Sigmoid colon (tissue), 7 donors: Measurements from ENCODE around the gene RYR3. TPM values are rescaled to one million over a fixed set of nuclear protein-coding genes. Genes with fewer than 3 reads are reported as not detected.

Source experiments
- DNase-seq: peaks from one replicate; pipeline ENCODE4 v3.0.0-alpha.2; 2019
- H3K27ac ChIP-seq, 4 donors: fragments of 200-600 bp; sonication (generic); one replicate each; pipeline ENCODE4 v1.5.1; 2016 to 2019; ENCODE audit warnings: mild to moderate bottlenecking in 1 of 4
- H3K27me3 ChIP-seq, 3 donors: fragments of 200-600 bp; sonication (generic); one replicate each; pipeline ENCODE4 v1.5.1; 2019; ENCODE audit warnings: mild to moderate bottlenecking in 1 of 3
- H3K36me3 ChIP-seq, 4 donors: fragments of 200-600 bp; sonication (generic); one replicate each; pipeline ENCODE4 v1.5.1; 2016 to 2019
- H3K4me1 ChIP-seq, 4 donors: fragments of 200-600 bp; sonication (generic); one replicate each; pipeline ENCODE4 v1.5.1; 2017 to 2019
- H3K4me3 ChIP-seq, 4 donors: fragments of 200-600 bp; sonication (generic); one replicate each; pipeline ENCODE4 v1.5.1; 2017 to 2019; ENCODE audit warnings: mild to moderate bottlenecking in 2 of 4, moderate library complexity in 1 of 4
- H3K9me3 ChIP-seq, 4 donors: fragments of 200-600 bp in 3 of 4; sonication (generic) in 3 of 4; one replicate each; pipeline versions ENCODE4 v1.5.1 to v1.6.1; 2013 to 2019
- EP300 ChIP-seq, 4 donors: sonication (generic); formaldehyde crosslinking; IDR thresholded peaks; one replicate each; pipeline ENCODE4 v1.6.1; 2017; ENCODE audit warnings: antibody characterized with exemption in 4 of 4
- POLR2A ChIP-seq, 2 donors: fragments of 450-650 bp; IDR thresholded peaks; one replicate each; pipeline ENCODE4 v1.6.1; 2016; ENCODE audit warnings: antibody characterized with exemption in 2 of 2, mild to moderate bottlenecking in 2 of 2, moderate library complexity in 2 of 2
- POLR2AphosphoS5 ChIP-seq, 4 donors: sonication (generic); formaldehyde crosslinking; IDR thresholded peaks; one replicate each; pipeline ENCODE4 v1.6.1; 2017; ENCODE audit warnings: antibody characterized with exemption in 4 of 4
- WGBS, 2 donors: extraction: QIAGEN DNeasy Blood & Tissue Kit; methylation state at CpG; one replicate each; pipeline ENCODE4 v1.1.7; 2013; 5-methylcytosine and 5-hydroxymethylcytosine counted together
- intact Hi-C: fragments of 100-400 bp; cut with DNase I; formaldehyde crosslinking; loops from one replicate; pipeline ENCODE4 v1.15.1; 2023
- polyA plus RNA-seq, 3 donors: library from polyadenylated mRNA; stranded (reverse); fragments of 200-250 nt; gene quantifications; one replicate each; pipeline ENCODE4 v1.2.3, GENCODE V29; 2013
- total RNA-seq, 4 donors: library from RNA; depleted of rRNA; stranded (reverse); fragments of >200 nt; gene quantifications; one replicate each; pipeline ENCODE4 v1.1.0, GENCODE V29; 2016
- TF ChIP-seq, protein P1 (sequence below), 4 experiments: fragments of 450-650 bp in 3 of 4; fragments of 200-600 bp in 1 of 4; IDR thresholded peaks; one replicate each; pipeline ENCODE4 v1.5.1; 2016 to 2019; ENCODE audit warnings: antibody characterized with exemption in 4 of 4, mild to moderate bottlenecking in 3 of 4, moderate library complexity in 2 of 4
- donor health status: healthy with polysubstance abuse.
- donor health status: Bipolar disorder and iron deficiency.
- donor health status: healthy.

Gene RYR3
- total and polyA plus RNA-seq, 7 donors: 0.38 to 29.1 (median 10.5) TPM; not detected in 1

DNA sequence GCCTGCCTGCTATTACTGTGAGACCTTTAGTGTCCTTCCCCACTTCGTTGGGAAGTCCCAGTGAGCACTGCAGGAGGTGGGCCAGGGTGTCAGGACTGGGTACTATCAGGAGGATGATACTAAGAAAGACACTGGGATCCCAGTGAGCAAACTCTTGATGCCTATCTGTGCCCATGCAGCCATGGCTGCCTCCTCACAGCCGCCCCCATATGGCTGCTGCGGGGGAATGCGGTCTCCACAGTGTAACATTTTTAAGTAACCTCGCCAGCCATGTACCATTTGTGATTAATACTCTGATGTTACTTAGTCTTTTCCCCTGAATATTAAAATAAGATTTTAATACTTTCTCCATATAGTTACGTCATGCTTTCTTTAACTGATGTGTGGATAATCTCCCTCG, 312.2 kb downstream of the RYR3 start:
- Histone ChIP-seq H3K9me3 (no peaks in the 10 kb centered on the region), H3K36me3 (no peaks in the 10 kb centered on the region), H3K27ac (no peak overlapping the region), H3K27me3 (no peaks in the 10 kb centered on the region), H3K4me1 (no peaks in the 10 kb centered on the region), H3K4me3 (no peak overlapping the region)
- no peak for DNase-seq
- WGBS, 2 donors: 85 to 86% methylated on average over 7 of the region's 7 CpGs
- TF ChIP-seq EP300 (IDR thresholded peaks at IDR 0.05) (no peak), POLR2AphosphoS5 (IDR thresholded peaks at IDR 0.05) (no peak)
- TF ChIP-seq, protein P1, sequence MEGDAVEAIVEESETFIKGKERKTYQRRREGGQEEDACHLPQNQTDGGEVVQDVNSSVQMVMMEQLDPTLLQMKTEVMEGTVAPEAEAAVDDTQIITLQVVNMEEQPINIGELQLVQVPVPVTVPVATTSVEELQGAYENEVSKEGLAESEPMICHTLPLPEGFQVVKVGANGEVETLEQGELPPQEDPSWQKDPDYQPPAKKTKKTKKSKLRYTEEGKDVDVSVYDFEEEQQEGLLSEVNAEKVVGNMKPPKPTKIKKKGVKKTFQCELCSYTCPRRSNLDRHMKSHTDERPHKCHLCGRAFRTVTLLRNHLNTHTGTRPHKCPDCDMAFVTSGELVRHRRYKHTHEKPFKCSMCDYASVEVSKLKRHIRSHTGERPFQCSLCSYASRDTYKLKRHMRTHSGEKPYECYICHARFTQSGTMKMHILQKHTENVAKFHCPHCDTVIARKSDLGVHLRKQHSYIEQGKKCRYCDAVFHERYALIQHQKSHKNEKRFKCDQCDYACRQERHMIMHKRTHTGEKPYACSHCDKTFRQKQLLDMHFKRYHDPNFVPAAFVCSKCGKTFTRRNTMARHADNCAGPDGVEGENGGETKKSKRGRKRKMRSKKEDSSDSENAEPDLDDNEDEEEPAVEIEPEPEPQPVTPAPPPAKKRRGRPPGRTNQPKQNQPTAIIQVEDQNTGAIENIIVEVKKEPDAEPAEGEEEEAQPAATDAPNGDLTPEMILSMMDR (IDR thresholded peaks at IDR 0.05): no peak
- intact Hi-C loops: no loop called here

DNA sequence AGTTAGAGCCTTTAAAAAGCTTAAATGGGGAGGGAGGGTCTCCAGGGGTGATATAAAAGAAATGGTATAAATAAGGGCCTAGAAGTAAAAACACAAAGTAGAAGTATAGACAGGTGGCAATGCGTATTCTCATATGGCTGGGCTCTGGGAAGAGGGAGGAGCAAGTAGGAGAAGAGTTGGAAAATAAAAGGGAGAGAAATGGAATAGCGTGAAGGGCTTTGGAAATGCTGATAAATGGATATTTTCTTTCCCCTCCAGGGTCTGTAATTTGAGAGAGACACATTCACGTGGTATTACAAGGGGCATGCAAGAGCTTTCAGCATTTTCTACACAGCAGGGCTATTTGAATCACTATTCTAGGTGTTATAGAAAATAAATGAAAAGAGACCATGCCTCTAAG, 313.7 kb downstream of the RYR3 start:
- H3K4me1 ChIP-seq: no peaks in the 10 kb centered on the region
- H3K36me3 ChIP-seq: no peaks in the 10 kb centered on the region
- DNase-seq: no peak
- H3K4me3 ChIP-seq: no peak overlapping the region
- no peak overlapping the region for H3K27ac ChIP-seq
- H3K27me3 ChIP-seq: no peaks in the 10 kb centered on the region
- H3K9me3 ChIP-seq: no peaks in the 10 kb centered on the region
- TF ChIP-seq EP300 (IDR thresholded peaks at IDR 0.05) (no peak), POLR2AphosphoS5 (IDR thresholded peaks at IDR 0.05) (no peak), POLR2A (IDR thresholded peaks at IDR 0.05) (no peak)
- TF ChIP-seq, protein P1 (IDR thresholded peaks at IDR 0.05): no peak
- WGBS, 2 donors: 51 to 58% methylated on average over 3 of the region's 3 CpGs
- intact Hi-C loops: no loop called here

DNA sequence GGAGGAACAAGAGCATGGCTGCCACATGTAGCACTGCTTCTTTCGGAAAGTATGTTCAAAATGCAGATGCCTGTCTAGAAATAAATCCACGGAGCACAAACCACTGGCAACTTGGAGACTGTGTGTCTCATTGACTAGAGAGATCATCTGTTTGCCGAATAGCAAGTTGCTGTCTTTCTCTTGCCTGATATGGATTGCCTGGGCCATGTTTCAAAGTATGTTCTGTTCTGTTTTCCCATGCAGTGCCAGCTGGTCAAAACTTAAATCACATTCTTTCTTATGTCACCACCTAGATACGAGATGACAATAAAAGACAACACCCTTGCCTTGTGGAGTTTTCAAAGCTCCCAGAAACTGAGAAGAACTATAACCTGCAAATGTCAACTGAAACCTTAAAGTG, 318.9 kb downstream of the RYR3 start:
- no peak for TF ChIP-seq POLR2A (IDR thresholded peaks at IDR 0.05)
- no peak for TF ChIP-seq EP300 (IDR thresholded peaks at IDR 0.05)
- DNase-seq: no peak
- H3K4me3 ChIP-seq: no peak overlapping the region
- H3K27me3 ChIP-seq: no peaks in the 10 kb centered on the region
- no peak overlapping the region for H3K27ac ChIP-seq
- WGBS, 2 donors: 64 to 79% methylated on average over 4 of the region's 4 CpGs
- intact Hi-C loops: no loop called here
- no peaks in the 10 kb centered on the region for H3K9me3 ChIP-seq
- no peaks in the 10 kb centered on the region for H3K4me1 ChIP-seq
- peaks cover 0 to 38% (median 5%) of the 10 kb centered on the region in 4 donors for H3K36me3 ChIP-seq

DNA sequence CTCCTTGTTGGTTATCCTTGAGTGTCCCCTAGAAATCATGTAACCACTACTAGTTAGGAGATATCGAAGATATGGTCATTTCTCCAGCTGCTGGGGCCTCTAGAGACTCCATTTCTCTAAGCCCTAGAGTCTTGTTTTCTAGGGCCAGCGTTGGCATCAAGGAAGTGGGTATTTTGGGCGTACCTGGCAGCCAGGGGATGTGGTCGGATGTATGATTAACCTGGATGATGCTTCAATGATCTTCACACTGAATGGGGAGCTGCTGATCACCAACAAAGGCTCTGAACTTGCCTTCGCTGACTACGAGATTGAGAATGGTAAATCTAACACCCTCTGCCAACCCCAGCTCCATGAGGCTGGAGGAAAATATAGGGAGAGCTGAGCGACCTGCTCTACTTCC, 325.5 kb downstream of the RYR3 start:
- Histone ChIP-seq H3K27ac (no peak overlapping the region), H3K4me1 (no peaks in the 10 kb centered on the region), H3K4me3 (no peak overlapping the region), H3K9me3 (no peaks in the 10 kb centered on the region), H3K27me3 (no peaks in the 10 kb centered on the region), H3K36me3 (peaks cover 0 to 53% (median 5%) of the 10 kb centered on the region in 4 donors)
- intact Hi-C loops: no loop called here
- TF ChIP-seq POLR2AphosphoS5 (IDR thresholded peaks at IDR 0.05) (no peak), EP300 (IDR thresholded peaks at IDR 0.05) (no peak), POLR2A (IDR thresholded peaks at IDR 0.05) (no peak)
- TF ChIP-seq, protein P1 (IDR thresholded peaks at IDR 0.05): no peak
- no peak for DNase-seq
- 75 to 84% methylated on average over 7 of the region's 7 CpGs for WGBS, 2 donors

DNA sequence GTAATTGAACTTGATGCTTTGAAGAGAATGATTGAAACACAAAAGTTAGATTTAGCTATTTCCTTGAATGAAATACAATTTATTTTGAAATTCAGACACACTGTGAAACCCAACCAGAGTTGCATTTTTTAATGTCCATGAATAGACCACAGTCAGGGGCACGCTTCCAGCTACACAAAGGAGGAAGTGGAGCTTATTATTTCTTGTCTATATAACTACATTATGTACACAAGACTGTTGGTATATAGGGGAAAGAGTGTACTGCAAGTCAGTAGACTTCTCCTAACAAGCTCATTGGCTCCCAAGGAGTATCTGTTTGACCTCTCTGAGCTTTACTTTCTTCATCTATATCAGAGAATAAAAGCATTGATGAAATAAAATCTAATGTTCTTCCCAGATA, 326.2 kb downstream of the RYR3 start:
- peaks cover 0 to 46% (median 2%) of the 10 kb centered on the region in 4 donors for H3K36me3 ChIP-seq
- H3K4me3 ChIP-seq: no peak overlapping the region
- H3K27me3 ChIP-seq: no peaks in the 10 kb centered on the region
- WGBS, 2 donors: 14 to 35% methylated on average over 1 of the region's 1 CpG
- TF ChIP-seq EP300 (IDR thresholded peaks at IDR 0.05): no peak
- TF ChIP-seq POLR2AphosphoS5 (IDR thresholded peaks at IDR 0.05): no peak
- no peak for TF ChIP-seq POLR2A (IDR thresholded peaks at IDR 0.05)
- TF ChIP-seq, protein P1 (IDR thresholded peaks at IDR 0.05): no peak
- H3K27ac ChIP-seq: no peak overlapping the region
- no peak for DNase-seq
- H3K9me3 ChIP-seq: no peaks in the 10 kb centered on the region
- intact Hi-C loops: no loop called here
- no peaks in the 10 kb centered on the region for H3K4me1 ChIP-seq
